Measurements from ENCODE around the gene ADRA1B.

ADRA1B gene

DNA sequence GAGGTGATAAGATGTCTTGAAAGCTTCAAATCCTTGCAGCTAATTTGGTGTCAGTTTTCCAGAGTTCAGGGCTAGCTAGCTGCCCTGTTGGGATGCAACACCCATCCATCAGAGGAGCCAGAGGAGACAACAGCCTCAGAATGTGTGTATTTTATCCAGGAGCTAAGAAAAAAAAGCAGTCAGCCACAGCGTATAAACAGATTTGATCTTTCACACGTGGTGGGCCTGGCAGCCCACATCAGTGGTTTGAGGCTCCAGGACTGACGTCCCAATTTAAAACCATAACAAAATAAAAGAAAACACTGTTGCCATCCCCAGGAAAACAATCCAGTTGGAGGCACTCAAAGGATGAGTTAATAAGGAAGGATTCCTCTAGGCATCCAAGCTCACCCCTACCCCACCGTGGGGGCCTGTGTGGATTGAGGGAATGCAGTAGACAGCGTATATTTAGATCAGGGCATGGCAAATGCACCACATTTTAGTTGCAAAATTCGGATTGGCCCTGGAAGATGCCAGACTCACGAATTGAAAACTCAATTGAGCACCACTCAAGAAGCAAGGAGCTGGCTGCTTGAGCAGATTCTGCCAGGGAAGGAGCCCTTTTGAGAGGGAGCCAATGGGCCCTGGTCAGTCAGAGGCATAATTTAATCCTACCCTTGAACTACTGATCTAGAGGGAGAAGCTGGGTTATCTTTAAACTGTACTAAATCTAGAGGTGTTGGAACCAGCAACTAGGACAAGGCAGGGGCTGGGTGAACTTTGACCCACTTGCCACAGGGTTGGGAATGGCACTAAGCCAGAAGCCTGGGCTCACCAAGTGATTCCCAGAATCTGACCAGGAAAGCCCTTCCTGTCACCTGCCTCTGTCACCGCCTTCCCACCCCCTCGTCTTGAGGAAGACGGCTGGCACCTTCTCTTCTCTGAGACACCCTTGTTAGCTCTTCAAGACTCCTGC, 17.5 kb downstream of the ADRA1B start:
- H3K4me3 ChIP-seq (ENCODE audit: control insufficient read depth, low read depth, low read length) = no peak overlapping the region
- TF ChIP-seq, protein P1, sequence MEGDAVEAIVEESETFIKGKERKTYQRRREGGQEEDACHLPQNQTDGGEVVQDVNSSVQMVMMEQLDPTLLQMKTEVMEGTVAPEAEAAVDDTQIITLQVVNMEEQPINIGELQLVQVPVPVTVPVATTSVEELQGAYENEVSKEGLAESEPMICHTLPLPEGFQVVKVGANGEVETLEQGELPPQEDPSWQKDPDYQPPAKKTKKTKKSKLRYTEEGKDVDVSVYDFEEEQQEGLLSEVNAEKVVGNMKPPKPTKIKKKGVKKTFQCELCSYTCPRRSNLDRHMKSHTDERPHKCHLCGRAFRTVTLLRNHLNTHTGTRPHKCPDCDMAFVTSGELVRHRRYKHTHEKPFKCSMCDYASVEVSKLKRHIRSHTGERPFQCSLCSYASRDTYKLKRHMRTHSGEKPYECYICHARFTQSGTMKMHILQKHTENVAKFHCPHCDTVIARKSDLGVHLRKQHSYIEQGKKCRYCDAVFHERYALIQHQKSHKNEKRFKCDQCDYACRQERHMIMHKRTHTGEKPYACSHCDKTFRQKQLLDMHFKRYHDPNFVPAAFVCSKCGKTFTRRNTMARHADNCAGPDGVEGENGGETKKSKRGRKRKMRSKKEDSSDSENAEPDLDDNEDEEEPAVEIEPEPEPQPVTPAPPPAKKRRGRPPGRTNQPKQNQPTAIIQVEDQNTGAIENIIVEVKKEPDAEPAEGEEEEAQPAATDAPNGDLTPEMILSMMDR (IDR thresholded peaks at IDR 0.05; ENCODE audit: control insufficient read depth, insufficient read depth, low read depth, low read length, missing control alignments) = no peak
- DNase-seq (ENCODE audit: low read depth) = no peak

DNA sequence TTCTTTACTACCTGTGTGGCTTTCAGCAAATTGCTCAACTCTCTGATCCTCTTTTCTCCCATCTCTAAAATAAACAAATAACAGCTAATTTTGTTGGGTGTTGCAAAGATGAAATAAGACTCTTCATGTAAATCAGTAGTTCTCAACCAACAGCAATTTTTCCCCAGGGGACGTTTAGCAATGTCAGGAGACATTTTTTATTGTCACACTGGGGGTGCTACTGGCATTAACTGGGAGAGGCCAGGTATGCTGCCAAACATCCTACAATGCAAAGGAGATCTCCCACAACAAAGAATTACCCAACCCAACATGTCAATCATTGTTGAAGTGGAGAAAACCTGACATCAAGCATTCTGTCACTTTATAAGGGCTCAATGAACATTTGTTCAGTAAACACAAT, 19.7 kb downstream of the ADRA1B start:
- no peak overlapping the region for H3K4me3 ChIP-seq (ENCODE audit: control insufficient read depth, low read depth, low read length)
- TF ChIP-seq, protein P1 (IDR thresholded peaks at IDR 0.05; ENCODE audit: control insufficient read depth, insufficient read depth, low read depth, low read length, missing control alignments) = no peak
- no peak for DNase-seq (ENCODE audit: low read depth)

DNA sequence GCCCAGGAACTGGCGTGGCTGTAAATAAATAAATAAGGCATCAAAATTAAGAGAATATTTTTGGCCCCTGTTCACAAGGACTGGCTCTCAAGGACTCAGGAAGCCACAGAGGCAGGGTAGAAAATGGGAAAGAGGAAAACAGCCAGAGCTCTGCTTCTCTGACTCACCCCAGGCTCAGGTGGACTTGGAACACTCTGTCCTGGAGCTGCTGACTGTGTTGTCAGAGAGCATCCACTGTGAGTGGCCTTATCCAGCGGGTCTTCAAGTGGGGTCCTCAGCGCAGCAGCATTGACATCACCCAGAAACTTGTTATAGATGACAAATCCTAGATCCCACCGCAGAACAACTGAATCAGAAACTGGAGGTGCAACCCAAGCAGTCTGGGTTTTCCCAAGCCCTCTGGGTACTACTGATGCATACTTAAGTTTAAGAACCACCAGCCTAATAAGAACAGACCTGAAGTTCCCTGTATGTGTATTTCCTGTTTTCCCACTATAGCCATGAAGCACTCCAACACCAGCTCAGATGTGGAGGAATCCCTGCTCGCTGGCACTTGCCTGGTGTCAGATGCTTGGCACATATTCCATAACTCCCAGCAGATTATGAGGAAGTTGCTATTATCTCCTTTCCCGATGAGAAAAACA, 20.5 kb downstream of the ADRA1B start:
- no peak for DNase-seq (ENCODE audit: low read depth)
- TF ChIP-seq, protein P1 (IDR thresholded peaks at IDR 0.05; ENCODE audit: control insufficient read depth, insufficient read depth, low read depth, low read length, missing control alignments) = no peak
- no peak overlapping the region for H3K4me3 ChIP-seq (ENCODE audit: control insufficient read depth, low read depth, low read length)

DNA sequence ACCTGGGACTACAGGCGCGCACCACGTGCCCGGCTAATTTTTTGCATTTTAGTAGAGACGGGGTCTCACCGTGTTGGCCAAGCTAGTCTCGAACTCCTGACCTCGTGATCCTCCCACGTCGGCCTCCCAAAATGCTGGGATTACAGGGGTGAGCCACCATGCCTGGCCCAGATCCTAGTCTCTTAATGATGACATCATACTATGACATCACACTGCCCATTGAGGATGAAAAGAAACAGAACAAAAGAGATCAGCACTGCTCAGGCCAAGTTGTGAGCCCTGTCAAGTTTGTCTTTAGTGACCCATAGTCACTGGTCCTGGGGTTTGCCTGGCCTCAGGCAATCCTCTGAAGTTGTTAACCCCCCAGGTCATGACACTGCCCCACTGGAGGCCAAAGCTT, 21.3 kb downstream of the ADRA1B start:
- H3K4me3 ChIP-seq (ENCODE audit: control insufficient read depth, low read depth, low read length) = no peak overlapping the region
- DNase-seq (ENCODE audit: low read depth) = no peak
- TF ChIP-seq, protein P1 (IDR thresholded peaks at IDR 0.05; ENCODE audit: control insufficient read depth, insufficient read depth, low read depth, low read length, missing control alignments) = no peak

DNA sequence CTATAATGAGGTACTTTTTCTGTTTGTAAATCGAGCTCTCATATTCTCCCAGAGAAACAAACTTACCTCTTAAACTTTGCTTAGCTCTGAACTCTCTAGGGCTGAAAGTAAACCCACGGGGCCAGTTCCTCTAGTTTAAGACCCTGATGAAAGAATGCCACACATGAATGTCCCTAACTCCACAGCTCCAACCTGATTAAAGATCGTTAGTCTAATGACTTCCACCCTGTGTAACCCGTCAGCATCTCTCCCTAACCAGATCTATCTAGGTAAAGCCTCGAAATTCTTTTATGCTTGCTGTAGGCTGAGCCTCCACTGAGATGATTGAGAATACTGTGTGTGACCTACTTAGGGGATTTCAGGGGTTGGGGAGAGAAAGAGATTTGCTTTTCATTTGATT, 27.0 kb downstream of the ADRA1B start:
- TF ChIP-seq, protein P1 (IDR thresholded peaks at IDR 0.05; ENCODE audit: control insufficient read depth, insufficient read depth, low read depth, low read length, missing control alignments) = no peak
- DNase-seq (ENCODE audit: low read depth) = no peak
- no peak overlapping the region for H3K4me3 ChIP-seq (ENCODE audit: control insufficient read depth, low read depth, low read length)

DNA sequence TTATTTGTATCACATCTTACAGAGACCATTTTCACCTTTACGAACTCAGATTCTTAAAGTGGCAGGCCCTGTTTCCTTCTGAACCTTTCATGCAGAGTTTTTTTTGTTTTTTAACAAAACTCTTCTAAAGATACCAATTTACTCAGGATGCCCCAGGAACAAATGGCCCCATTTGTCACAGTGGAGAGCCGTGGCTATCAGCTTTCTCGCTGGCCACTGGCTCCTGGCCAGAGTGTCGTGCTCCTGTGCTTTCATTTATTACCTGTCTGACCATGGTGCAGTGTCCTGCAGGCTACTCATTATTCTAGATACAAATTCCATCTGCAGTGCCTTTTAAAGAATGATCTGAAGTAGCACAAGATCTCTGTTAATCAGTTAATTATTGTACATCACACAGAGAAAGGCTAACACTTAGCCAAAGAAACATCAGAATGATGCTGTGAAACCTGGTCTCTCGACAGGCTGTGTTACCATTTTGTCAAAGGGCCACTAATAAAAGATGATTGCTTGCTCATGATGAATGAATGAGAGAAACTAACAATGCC, 27.8 kb downstream of the ADRA1B start:
- no peak for DNase-seq (ENCODE audit: low read depth)
- TF ChIP-seq, protein P1 (IDR thresholded peaks at IDR 0.05; ENCODE audit: control insufficient read depth, insufficient read depth, low read depth, low read length, missing control alignments) = no peak
- H3K4me3 ChIP-seq (ENCODE audit: control insufficient read depth, low read depth, low read length) = no peak overlapping the region
